ENCODE results near the gene PIK3C2G. TPM values are rescaled to one million over a fixed set of nuclear protein-coding genes. Genes with fewer than 3 reads are reported as not detected.

Gene PIK3C2G
- total RNA-seq, 2 donors from 2014 or later = not detected

DNA sequence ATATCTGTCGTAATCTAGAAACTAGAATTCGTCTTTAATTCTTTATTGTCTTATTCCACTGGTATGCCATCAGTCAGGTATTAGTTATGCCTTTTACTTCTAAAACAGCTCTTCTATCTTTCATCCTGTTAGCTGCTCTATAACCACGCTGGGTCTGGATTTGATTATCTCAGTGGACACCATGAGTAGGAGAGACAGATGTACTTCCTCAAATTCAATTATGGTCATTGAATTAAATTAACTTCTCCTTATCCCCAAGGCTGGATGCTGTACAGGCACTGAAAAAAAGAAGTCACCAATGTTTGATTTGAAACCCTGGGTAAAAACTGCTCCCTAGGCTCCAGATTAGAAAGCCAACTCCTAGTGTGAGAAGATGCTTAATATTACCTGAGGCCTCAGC, 107.3 kb downstream of the PIK3C2G start:
- Mint-ChIP-seq H3K36me3 (no peaks in the 10 kb centered on the region), H3K9me3 (peaks cover 29 to 33% of the 10 kb centered on the region in 2 donors), H3K27ac (no peak overlapping the region)
- ATAC-seq = no peak
- DNase-seq (ENCODE audit: low spot score in 2 of 2) = no peak

DNA sequence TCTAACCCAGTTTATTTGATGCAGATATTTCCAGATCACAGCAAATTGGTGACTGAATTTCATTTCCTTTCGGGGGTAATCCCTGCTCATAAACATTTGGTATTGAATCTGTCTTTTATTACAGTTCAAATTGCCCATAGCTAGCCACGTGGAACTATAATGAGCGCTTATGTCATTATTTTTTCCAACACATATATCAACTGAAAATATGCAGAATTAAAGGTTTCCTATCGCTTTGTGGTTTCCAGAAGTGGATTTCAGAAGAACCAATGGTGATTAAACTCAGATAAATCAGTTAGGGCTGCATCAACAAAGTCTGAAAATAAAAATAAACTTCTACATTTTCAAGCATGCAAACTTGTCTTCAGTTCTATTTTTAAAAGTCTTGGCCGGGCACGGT, 111.9 kb downstream of the PIK3C2G start:
- peaks cover 16 to 27% of the 10 kb centered on the region in 2 donors for H3K9me3 Mint-ChIP-seq
- ATAC-seq = no peak
- no peaks in the 10 kb centered on the region for H3K36me3 Mint-ChIP-seq
- H3K27ac Mint-ChIP-seq = no peak overlapping the region
- no peak for DNase-seq (ENCODE audit: low spot score in 2 of 2)

- DNase-seq (ENCODE audit: low spot score in 2 of 2) (no peak), ATAC-seq (no peak)
- Mint-ChIP-seq H3K36me3 (no peaks in the 10 kb centered on the region), H3K27ac (no peak overlapping the region), H3K9me3 (peaks cover 10 to 21% of the 10 kb centered on the region in 2 donors)
Observed at GRCh38 chr12:18375131-18375530, 113.8 kb downstream of the PIK3C2G start.

GRCh38 chr12:18375583-18375982, 114.3 kb downstream of the PIK3C2G start:
- no peak for ATAC-seq
- Mint-ChIP-seq H3K36me3 (no peaks in the 10 kb centered on the region), H3K9me3 (peaks cover 10 to 20% of the 10 kb centered on the region in 2 donors), H3K27ac (no peak overlapping the region)
- DNase-seq (ENCODE audit: low spot score in 2 of 2) = no peak

DNA sequence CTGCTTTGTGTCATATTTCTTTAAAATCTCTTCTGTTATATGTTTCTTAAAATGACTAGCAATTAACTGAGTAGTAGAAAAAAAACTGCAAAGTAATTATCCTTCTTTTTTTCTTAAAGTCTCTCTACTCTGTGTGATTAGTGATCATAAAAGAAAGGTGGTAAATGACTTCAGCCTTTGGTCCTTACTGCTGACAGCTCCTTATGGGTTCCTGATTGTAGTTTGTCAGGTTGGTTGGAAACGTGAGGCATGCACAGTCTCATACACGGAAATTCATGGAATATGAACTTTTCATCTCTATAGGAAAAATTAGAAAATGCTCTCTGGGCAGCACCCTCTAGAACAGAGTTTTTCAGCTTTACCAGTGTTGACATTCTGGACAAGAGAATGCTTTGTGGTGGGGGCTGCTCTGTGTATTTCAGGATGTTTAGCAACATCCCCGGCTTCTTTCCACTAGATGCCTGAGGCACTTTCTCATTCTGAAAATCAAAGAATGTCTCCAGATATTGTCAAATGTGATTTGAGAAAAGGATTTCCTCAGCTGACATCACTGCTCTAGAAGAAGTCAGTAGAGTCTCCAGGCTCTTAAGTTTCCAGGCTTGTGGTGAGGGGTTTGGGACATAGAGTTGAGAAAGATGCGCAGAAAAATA, 121.0 kb downstream of the PIK3C2G start:
- no peak for DNase-seq (ENCODE audit: low spot score in 2 of 2)
- peaks cover 20 to 26% of the 10 kb centered on the region in 2 donors for H3K9me3 Mint-ChIP-seq
- no peak for ATAC-seq
- no peaks in the 10 kb centered on the region for H3K36me3 Mint-ChIP-seq
- no peak overlapping the region for H3K27ac Mint-ChIP-seq

DNA sequence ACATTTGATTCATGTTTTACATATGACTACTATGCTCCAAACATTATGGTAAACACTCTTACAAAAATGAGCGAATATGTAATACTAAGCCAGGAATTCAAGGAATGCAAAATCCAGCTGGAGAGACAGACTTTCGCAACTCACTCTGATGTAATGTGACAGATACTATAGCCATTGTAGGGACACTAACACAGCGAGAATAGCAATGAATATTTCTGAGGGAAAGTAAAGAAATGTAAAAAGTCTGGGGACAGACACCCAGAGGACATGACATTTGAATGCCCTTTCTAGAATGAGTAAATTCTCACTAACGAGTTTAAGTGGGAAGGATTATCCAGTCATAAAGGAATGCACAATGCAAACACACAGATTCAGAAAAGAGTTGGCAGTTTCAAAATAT, 121.9 kb downstream of the PIK3C2G start:
- Mint-ChIP-seq H3K27ac (no peak overlapping the region), H3K9me3 (peaks cover 25 to 33% of the 10 kb centered on the region in 2 donors), H3K36me3 (no peaks in the 10 kb centered on the region)
- DNase-seq (ENCODE audit: low spot score in 2 of 2) (no peak), ATAC-seq (no peak)

- no peak for DNase-seq (ENCODE audit: low spot score in 2 of 2)
- H3K9me3 Mint-ChIP-seq = peaks cover 23 to 35% of the 10 kb centered on the region in 2 donors
- ATAC-seq = no peak
- H3K27ac Mint-ChIP-seq = no peak overlapping the region
- H3K36me3 Mint-ChIP-seq = no peaks in the 10 kb centered on the region
Observed at GRCh38 chr12:18387706-18388105, 126.4 kb downstream of the PIK3C2G start.

GRCh38 chr12:18389820-18390219, 128.5 kb downstream of the PIK3C2G start:
- ATAC-seq = no peak
- peaks cover 26 to 36% of the 10 kb centered on the region in 2 donors for H3K9me3 Mint-ChIP-seq
- DNase-seq (ENCODE audit: low spot score in 2 of 2) = no peak
- H3K36me3 Mint-ChIP-seq = no peaks in the 10 kb centered on the region
- no peak overlapping the region for H3K27ac Mint-ChIP-seq

GRCh38 chr12:18391151-18391550, 129.8 kb downstream of the PIK3C2G start:
- Mint-ChIP-seq H3K9me3 (peaks cover 20 to 31% of the 10 kb centered on the region in 2 donors), H3K36me3 (no peaks in the 10 kb centered on the region), H3K27ac (no peak overlapping the region)
- DNase-seq (ENCODE audit: low spot score in 2 of 2) (no peak), ATAC-seq (no peak)

GRCh38 chr12:18394742-18395141, 133.4 kb downstream of the PIK3C2G start:
- no peak for ATAC-seq
- H3K9me3 Mint-ChIP-seq = peaks cover 6 to 9% of the 10 kb centered on the region in 2 donors
- no peaks in the 10 kb centered on the region for H3K36me3 Mint-ChIP-seq
- DNase-seq (ENCODE audit: low spot score in 2 of 2) = no peak
- H3K27ac Mint-ChIP-seq = no peak overlapping the region

DNA sequence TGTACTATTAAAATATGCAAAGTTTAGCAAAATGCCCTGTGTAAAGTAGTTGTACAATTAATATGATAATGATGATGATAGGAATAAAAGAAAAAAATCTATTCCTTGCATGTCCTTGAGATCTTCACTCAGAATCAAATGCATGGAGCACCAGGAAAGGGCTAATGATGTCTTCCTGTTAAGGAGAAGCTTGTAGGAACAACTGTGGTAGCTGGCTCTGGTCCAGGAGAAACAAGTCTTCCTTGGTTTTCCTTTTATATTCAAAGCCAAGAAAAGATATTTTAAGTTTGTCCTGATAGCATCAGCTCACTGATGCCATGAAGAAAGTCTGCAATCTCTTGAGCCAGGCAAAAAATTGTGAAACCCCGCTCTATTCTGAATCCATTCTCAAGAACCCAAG, 138.9 kb downstream of the PIK3C2G start:
- ATAC-seq (no peak), DNase-seq (ENCODE audit: low spot score in 2 of 2) (no peak)
- no peaks in the 10 kb centered on the region for H3K36me3 Mint-ChIP-seq
- no peak overlapping the region for H3K27ac Mint-ChIP-seq
- H3K9me3 Mint-ChIP-seq = peaks cover 15 to 16% of the 10 kb centered on the region in 2 donors

GRCh38 chr12:18402872-18403611, 141.7 kb downstream of the PIK3C2G start:
- no peak for DNase-seq (ENCODE audit: low spot score in 2 of 2)
- no peak for ATAC-seq
- H3K36me3 Mint-ChIP-seq = no peaks in the 10 kb centered on the region
- H3K27ac Mint-ChIP-seq = no peak overlapping the region
- peaks cover 29 to 30% of the 10 kb centered on the region in 2 donors for H3K9me3 Mint-ChIP-seq

DNA sequence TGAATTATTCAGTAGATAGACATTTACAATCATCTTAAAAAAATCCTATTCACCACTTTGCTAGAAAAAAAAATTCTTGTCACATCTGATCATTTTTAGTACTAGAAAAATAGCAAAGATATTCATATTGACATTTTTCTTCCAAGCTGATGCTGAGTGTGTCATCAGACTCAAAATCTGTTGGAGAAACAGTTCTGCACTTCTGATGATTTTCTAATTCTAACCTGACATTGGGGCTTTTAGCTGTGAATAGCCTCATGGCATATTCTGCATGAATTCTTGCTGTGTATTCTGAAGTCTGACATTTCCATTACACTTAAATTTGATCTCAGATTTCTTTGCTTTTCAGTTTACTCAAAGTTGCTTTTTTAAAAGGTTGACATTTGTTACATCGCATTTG, 150.1 kb downstream of the PIK3C2G start:
- Mint-ChIP-seq H3K9me3 (peaks cover 18 to 23% of the 10 kb centered on the region in 2 donors), H3K36me3 (no peaks in the 10 kb centered on the region), H3K27ac (no peak overlapping the region)
- no peak for DNase-seq (ENCODE audit: low spot score in 2 of 2)
- ATAC-seq = no peak

DNA sequence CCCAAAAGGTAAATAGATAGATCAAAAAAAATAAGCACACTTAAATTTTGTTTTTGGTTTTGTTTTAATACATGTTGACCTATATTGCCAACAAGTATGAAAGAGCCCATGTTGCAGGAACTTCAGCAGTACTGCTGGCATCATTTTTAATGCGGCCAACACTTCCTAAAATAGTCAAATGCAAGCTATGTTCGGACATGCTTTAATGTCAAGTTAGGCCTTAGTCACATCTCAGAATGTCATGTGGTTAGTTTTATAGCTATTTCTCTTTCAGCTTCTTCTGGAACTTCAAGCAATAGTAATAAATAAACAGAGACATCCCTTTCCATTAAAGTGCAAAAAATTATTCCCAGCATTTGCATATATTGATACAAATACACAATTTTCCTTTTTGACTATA, 153.4 kb downstream of the PIK3C2G start:
- Mint-ChIP-seq H3K9me3 (peaks cover 8 to 10% of the 10 kb centered on the region in 2 donors), H3K36me3 (no peaks in the 10 kb centered on the region), H3K27ac (no peak overlapping the region)
- DNase-seq (ENCODE audit: low spot score in 2 of 2) (no peak), ATAC-seq (no peak)

DNA sequence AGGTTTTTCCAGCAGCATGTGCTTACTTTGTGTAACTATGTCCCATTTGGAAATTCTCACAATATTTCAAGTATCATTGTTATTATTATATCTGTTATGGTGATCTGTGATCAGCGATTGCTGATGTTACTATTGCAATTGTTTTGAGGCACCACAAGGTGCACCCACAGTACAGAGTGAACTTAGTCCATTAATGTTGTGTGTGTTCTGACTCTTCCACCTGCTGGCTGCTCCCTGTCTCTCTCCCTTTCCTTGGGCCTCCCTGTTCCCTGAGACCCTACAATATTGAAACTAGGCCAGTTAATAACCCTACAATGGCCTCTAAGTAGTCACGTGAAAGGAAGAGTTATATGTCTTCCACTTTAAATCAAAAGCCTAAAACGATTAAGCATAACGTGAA, 153.9 kb downstream of the PIK3C2G start:
- Mint-ChIP-seq H3K36me3 (no peaks in the 10 kb centered on the region), H3K9me3 (peaks cover 5 to 8% of the 10 kb centered on the region in 2 donors), H3K27ac (no peak overlapping the region)
- ATAC-seq (no peak), DNase-seq (ENCODE audit: low spot score in 2 of 2) (no peak)

- Mint-ChIP-seq H3K9me3 (peaks cover 5 to 8% of the 10 kb centered on the region in 2 donors), H3K36me3 (no peaks in the 10 kb centered on the region), H3K27ac (no peak overlapping the region)
- no peak for DNase-seq (ENCODE audit: low spot score in 2 of 2)
- no peak for ATAC-seq
Observed at GRCh38 chr12:18416412-18416811, 155.1 kb downstream of the PIK3C2G start.

DNA sequence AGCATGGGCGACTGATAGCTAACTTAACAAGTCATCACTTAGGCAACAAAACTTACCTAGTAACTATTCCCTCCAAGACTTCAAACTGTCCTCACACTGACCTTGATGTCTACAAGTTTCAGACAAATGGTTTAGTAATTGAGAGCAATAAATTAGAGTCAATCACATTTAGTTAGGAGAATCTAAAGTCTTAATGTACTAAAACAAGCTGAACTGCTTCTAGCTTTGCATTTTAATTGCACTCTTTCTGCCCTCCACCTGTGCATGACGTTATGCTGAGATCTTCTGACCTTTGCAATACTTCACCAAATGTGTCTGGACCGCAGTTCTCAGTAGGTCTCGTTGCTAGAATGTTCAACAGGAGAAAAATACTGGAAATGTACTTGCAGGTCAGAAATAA, 158.0 kb downstream of the PIK3C2G start:
- DNase-seq (ENCODE audit: low spot score in 2 of 2) (no peak), ATAC-seq (no peak)
- Mint-ChIP-seq H3K36me3 (no peaks in the 10 kb centered on the region), H3K27ac (no peak overlapping the region), H3K9me3 (peaks cover 10 to 12% of the 10 kb centered on the region in 2 donors)

DNA sequence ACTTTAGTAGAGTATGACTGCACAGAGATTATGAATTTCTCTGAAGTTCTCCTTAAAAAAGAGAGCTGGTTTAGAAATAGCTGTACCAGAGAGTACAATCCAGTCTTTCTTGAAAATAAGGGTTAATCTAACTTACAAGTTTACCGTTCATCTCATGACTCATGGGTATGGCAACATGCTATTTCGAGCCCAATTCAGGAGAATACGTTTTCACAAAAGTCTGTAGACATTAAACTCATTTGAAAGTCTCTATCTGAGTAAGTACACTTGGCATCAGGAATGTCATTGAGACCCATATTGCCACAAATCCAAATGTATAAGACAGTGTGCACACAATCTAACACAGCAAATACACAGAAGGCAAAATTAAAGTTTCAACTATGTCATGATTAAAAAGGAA, 160.5 kb downstream of the PIK3C2G start:
- Mint-ChIP-seq H3K9me3 (peaks cover 10 to 11% of the 10 kb centered on the region in 2 donors), H3K27ac (no peak overlapping the region), H3K36me3 (no peaks in the 10 kb centered on the region)
- DNase-seq (ENCODE audit: low spot score in 2 of 2) (no peak), ATAC-seq (no peak)
